Endometrial microvascular endothelial cells (primary cell): Measurements from ENCODE around the gene CAVIN2. TPM values are rescaled to one million over a fixed set of nuclear protein-coding genes. Genes with fewer than 3 reads are reported as not detected.

ENCODE experiments used
- total RNA-seq: library from RNA; depleted of rRNA; stranded (reverse); fragments of >200 nt; gene quantifications from one replicate; pipeline ENCODE4 v1.2.3, GENCODE V29; 2015; ENCODE audit errors: inconsistent ontology term

The CAVIN2 gene
- total RNA-seq, 1 donor from 2014 or later: 165 TPM

Other genes with a start within 250 kb of the CAVIN2 start
- 47.3 TPM for gene NABP1, start 169.0 kb downstream of the CAVIN2 start, total RNA-seq